H1 (cell line): Measurements from ENCODE around the gene SLC9A7. TPM values are rescaled to one million over a fixed set of nuclear protein-coding genes. Genes with fewer than 3 reads are reported as not detected.

Source experiments
- CTCF ChIA-PET: fragments of 300-600 bp; sonication (Branson Sonifier 250); formaldehyde crosslinking; loops from one replicate; lab custom pipeline; 2021; ENCODE audit not compliant: partially characterized antibody; lab: Charles Lee
- POLR2A ChIA-PET: fragments of 300-600 bp; sonication (Branson Sonifier 250); formaldehyde crosslinking; loops from one replicate; lab custom pipeline; 2021; ENCODE audit warnings: inconsistent platforms; ENCODE audit not compliant: partially characterized antibody; lab: Charles Lee
- DNase-seq, 2 experiments: peaks; one replicate each; pipeline versions ENCODE4 v3.0.0 to v3.0.0-alpha.2; 2010 to 2022; ENCODE audit warnings: low spot score in 2 of 2, low read depth in 1 of 2, mixed read lengths in 1 of 2
- FAIRE-seq: peaks from 2 replicates; lab custom pipeline; 2011; peaks lifted over from hg19 to GRCh38; lab: Jason Lieb, UNC
- H2AFZ ChIP-seq: 2 replicates; pipeline ENCODE4 v1.8.1; 2012; ENCODE audit warnings: low read length, inconsistent platforms
- H2AK5ac ChIP-seq: 2 replicates; pipeline ENCODE4 v1.6.1; 2013; ENCODE audit warnings: low read depth, low read length
- H2BK120ac ChIP-seq: replicated peaks from 2 replicates; pipeline ENCODE3; 2013; ENCODE audit warnings: low read depth, low read length, inconsistent platforms
- H2BK12ac ChIP-seq: 2 replicates; pipeline ENCODE4 v1.6.1; 2013; ENCODE audit warnings: low read depth, low read length
- H2BK15ac ChIP-seq: 2 replicates; pipeline ENCODE4 v1.6.1; 2013; ENCODE audit warnings: low read length
- H2BK20ac ChIP-seq: 2 replicates; pipeline ENCODE4 v1.6.1; 2013; ENCODE audit warnings: low read length
- H2BK5ac ChIP-seq: 2 replicates; pipeline ENCODE4 v1.6.1; 2013; ENCODE audit warnings: low read depth, low read length
- H3K14ac ChIP-seq: 2 replicates; pipeline ENCODE4 v1.6.1; 2013; ENCODE audit warnings: inconsistent platforms; ENCODE audit not compliant: insufficient read length
- H3K18ac ChIP-seq: 2 replicates; pipeline ENCODE4 v1.6.1; 2013; ENCODE audit warnings: low read length; ENCODE audit errors: extremely low read depth
- H3K23ac ChIP-seq: 2 replicates; pipeline ENCODE4 v1.6.1; 2013; ENCODE audit warnings: inconsistent platforms; ENCODE audit not compliant: insufficient read length
- H3K23me2 ChIP-seq: 2 replicates; pipeline ENCODE4 v1.6.1; 2013; ENCODE audit warnings: low read depth, low read length
- H3K27ac ChIP-seq: 2 replicates; pipeline ENCODE4 v1.6.1; 2011; ENCODE audit warnings: low read depth, low read length, inconsistent platforms
- H3K27me3 ChIP-seq, 4 experiments: replicated peaks in 1 of 4; 1 replicate in 1 of 4; 2 replicates in 3 of 4; pipeline versions ENCODE4 v1.6.1 to v1.8.1; 2011 to 2013; ENCODE audit warnings: low read length in 3 of 4, mild to moderate bottlenecking in 3 of 4, inconsistent platforms in 2 of 4, mixed read lengths in 2 of 4, moderate library complexity in 1 of 4; ENCODE audit not compliant: control insufficient read depth in 3 of 4, insufficient read depth in 3 of 4; ENCODE audit errors: extremely low read depth in 1 of 4
- H3K36me3 ChIP-seq, 4 experiments: 2 replicates each; pipeline versions ENCODE4 v1.6.1 to v1.8.1; 2011 to 2013; ENCODE audit warnings: mild to moderate bottlenecking in 4 of 4, low read length in 3 of 4, moderate library complexity in 2 of 4, control low read depth in 1 of 4, inconsistent platforms in 1 of 4; ENCODE audit not compliant: insufficient read depth in 4 of 4, control insufficient read depth in 2 of 4
- H3K4ac ChIP-seq: replicated peaks from 2 replicates; pipeline ENCODE3; 2013; ENCODE audit warnings: low read length, low read depth, mixed read lengths, inconsistent platforms; ENCODE audit not compliant: insufficient read length
- H3K4me1 ChIP-seq, 4 experiments: replicated peaks in 1 of 4; 1 replicate in 1 of 4; 2 replicates in 3 of 4; pipeline versions ENCODE4 v1.6.1 to v1.8.1; 2011 to 2013; ENCODE audit warnings: low read length in 3 of 4, inconsistent platforms in 2 of 4, mixed read lengths in 1 of 4; ENCODE audit not compliant: insufficient read depth in 4 of 4, control insufficient read depth in 3 of 4
- H3K4me2 ChIP-seq, 2 experiments: 2 replicates each; pipeline versions ENCODE4 v1.6.1 to v1.8.1; 2011 to 2013; ENCODE audit warnings: low read depth in 2 of 2, low read length in 2 of 2, control low read depth in 1 of 2, inconsistent platforms in 1 of 2, mild to moderate bottlenecking in 1 of 2; ENCODE audit not compliant: insufficient read depth in 1 of 2
- H3K4me3 ChIP-seq, 4 experiments: fragments of 200-600, 300-600 bp in 1 of 4; sonication (generic), shearing (Covaris generic), sonication (Bioruptor Twin) in 1 of 4; 2 replicates each; pipeline versions ENCODE4 v1.5.1 to v1.8.1; 2011 to 2016; ENCODE audit warnings: low read length in 4 of 4, low read depth in 3 of 4, control low read depth in 2 of 4, inconsistent platforms in 2 of 4, mild to moderate bottlenecking in 2 of 4, mixed read lengths in 1 of 4, moderate library complexity in 1 of 4; ENCODE audit not compliant: insufficient read depth in 2 of 4; ENCODE audit errors: extremely low read depth in 1 of 4
- H3K56ac ChIP-seq: replicated peaks from 2 replicates; pipeline ENCODE3; 2013; ENCODE audit warnings: low read depth, mild to moderate bottlenecking, mixed read lengths, low read length, inconsistent platforms; ENCODE audit not compliant: insufficient read length
- H3K79me1 ChIP-seq: 2 replicates; pipeline ENCODE4 v1.6.1; 2013; ENCODE audit warnings: low read depth, low read length, control low read depth
- H3K79me2 ChIP-seq, 2 experiments: 2 replicates each; pipeline versions ENCODE4 v1.6.1 to v1.8.1; 2012 to 2013; ENCODE audit warnings: low read length in 2 of 2, mild to moderate bottlenecking in 2 of 2, inconsistent platforms in 1 of 2; ENCODE audit not compliant: insufficient read depth in 2 of 2, control insufficient read depth in 1 of 2
- H3K9ac ChIP-seq, 4 experiments: replicated peaks in 1 of 4; 1 replicate in 1 of 4; 2 replicates in 3 of 4; pipeline versions ENCODE4 v1.6.1 to v1.8.1; 2011 to 2013; ENCODE audit warnings: low read depth in 3 of 4, low read length in 3 of 4, control low read depth in 2 of 4, mild to moderate bottlenecking in 2 of 4, moderate library complexity in 2 of 4, inconsistent platforms in 1 of 4; ENCODE audit errors: extremely low read depth in 1 of 4
- H3K9me3 ChIP-seq, 2 experiments: 2 replicates each; pipeline versions ENCODE4 v1.6.1 to v1.8.1; 2012 to 2013; ENCODE audit warnings: mild to moderate bottlenecking in 2 of 2, moderate library complexity in 2 of 2, control low read depth in 1 of 2, inconsistent platforms in 1 of 2, low read depth in 1 of 2, low read length in 1 of 2, mixed read lengths in 1 of 2; ENCODE audit not compliant: insufficient read depth in 2 of 2
- H4K20me1 ChIP-seq, 2 experiments: replicated peaks in 1 of 2; 2 replicates each; pipeline versions ENCODE3 to v1.8.1; 2011 to 2013; ENCODE audit warnings: inconsistent platforms in 2 of 2, low read length in 2 of 2, mild to moderate bottlenecking in 1 of 2; ENCODE audit not compliant: insufficient read depth in 2 of 2, control insufficient read depth in 1 of 2
- H4K5ac ChIP-seq: 2 replicates; pipeline ENCODE4 v1.6.1; 2013; ENCODE audit warnings: low read length, low read depth, mixed read lengths, inconsistent platforms; ENCODE audit not compliant: insufficient read length
- H4K8ac ChIP-seq: 2 replicates; pipeline ENCODE4 v1.8.0; 2013; ENCODE audit warnings: mild to moderate bottlenecking, moderate library complexity, low read length, inconsistent platforms; ENCODE audit not compliant: insufficient read depth; ENCODE audit errors: extremely low read depth
- H4K91ac ChIP-seq: replicated peaks from 2 replicates; pipeline ENCODE3; 2013; ENCODE audit warnings: low read length, mixed read lengths, inconsistent platforms; ENCODE audit not compliant: insufficient read length
- CEBPB ChIP-seq: IDR thresholded peaks from 2 replicates; pipeline ENCODE4 v1.6.1; 2012; ENCODE audit warnings: low read depth, low read length
- RBBP5 ChIP-seq: IDR thresholded peaks from 2 replicates; pipeline ENCODE4 v1.7.1; 2012; ENCODE audit warnings: low read depth, mild to moderate bottlenecking, inconsistent platforms, low read length, moderate library complexity, borderline replicate concordance
- WGBS, 2 experiments: shearing (Covaris generic) in 1 of 2; methylation state at CpG; one replicate each; pipeline versions ENCODE4 v1.1.6 to v1.1.7; 2013 to 2015; ENCODE audit warnings: low lambda C conversion rate in 2 of 2, mixed read lengths in 2 of 2, inconsistent platforms in 1 of 2, low coverage in 1 of 2, missing lambda C conversion rate in 1 of 2; ENCODE audit not compliant: insufficient replicate concordance in 2 of 2, insufficient coverage in 1 of 2, insufficient read length in 1 of 2; ENCODE audit errors: extremely low coverage in 1 of 2, missing lambda C conversion rate in 1 of 2; 5-methylcytosine and 5-hydroxymethylcytosine counted together
- polyA plus RNA-seq, 7 experiments: library from polyadenylated mRNA; depleted of rRNA in 3 of 7; stranded (reverse) in 5 of 7; unstranded in 2 of 7; fragments of >200 nt in 5 of 7; fragments of 200-250 nt in 2 of 7; gene quantifications; 1 replicate in 5 of 7; 2 replicates in 1 of 7; 4 replicates in 1 of 7; pipeline versions ENCODE4 v1.2.1 to v1.2.3, GENCODE V29; 2011 to 2013; ENCODE audit warnings: missing spikeins in 2 of 7, mixed read lengths in 2 of 7
- total RNA-seq: library from RNA; stranded (reverse); fragmentation: NEBNext Ultra II Directional; extraction: Animal tissue kit (Norgen Biotek cat#: 25700); gene quantifications from 2 replicates; pipeline ENCODE4 v1.2.1, GENCODE V29; 2021

Gene SLC9A7
- total and polyA plus RNA-seq, 2 of the 8 experiments (the other 6 are each of a cell fraction or from before 2014, with no cell fraction given): 6.7 to 17.2 TPM

DNA sequence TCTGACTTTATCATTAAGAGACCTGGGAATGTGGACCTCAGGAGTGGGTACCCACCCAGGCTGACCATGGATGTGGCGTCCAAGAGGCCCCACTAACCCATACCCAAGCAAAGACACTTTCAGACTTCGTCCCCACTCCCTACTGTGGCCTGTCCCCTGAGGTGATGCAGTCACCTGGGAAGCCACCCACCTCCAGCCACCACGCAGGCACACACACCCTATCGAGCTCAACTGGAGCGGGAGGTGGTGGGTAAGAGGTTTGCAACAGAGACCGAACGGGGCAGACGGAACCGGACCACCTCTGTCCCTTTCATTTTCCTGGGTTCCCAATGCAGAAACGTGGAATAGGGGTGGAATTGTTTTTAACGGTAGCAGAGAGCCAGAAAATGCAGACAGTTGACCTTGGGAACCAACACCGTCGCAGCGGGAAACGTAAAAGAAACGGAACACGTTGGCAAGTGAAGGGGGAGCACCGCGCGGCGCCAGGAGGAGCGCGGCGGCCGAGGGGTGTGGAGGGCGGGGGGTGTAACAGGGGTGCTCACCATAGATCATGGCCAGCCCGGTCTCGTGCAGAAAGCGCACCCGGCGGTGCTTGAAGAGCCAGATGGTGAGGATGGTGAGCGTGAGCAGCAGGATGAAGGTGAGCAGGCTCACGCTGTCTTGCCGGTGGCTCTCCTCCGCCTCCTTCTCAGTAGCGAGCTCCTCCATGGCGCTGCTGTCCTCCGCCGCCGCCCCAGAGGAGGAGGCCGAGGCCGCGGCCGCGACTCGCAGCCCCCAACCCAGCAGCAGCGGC is 559 bp downstream of the SLC9A7 start:
- Histone ChIP-seq H3K4me1 (peaks cover 2 to 16% (median 10%) of the 10 kb centered on the region in 4 experiments; a peak in 6 of 7 replicates), H2BK12ac (peak overlapping the region; percentile 50; the same call in 1 of the 2 replicates), H4K91ac (no peak overlapping the region), H3K14ac (no peak overlapping the region), H2BK20ac (no peak overlapping the region), H3K23me2 (peaks cover 4% of the 10 kb centered on the region; the same call in 1 of the 2 replicates), H2BK15ac (0 out of 2 replicates have a peak overlapping the region, but pooled peaks have one; percentile 46), H2AK5ac (no peak overlapping the region), H3K23ac (no peak overlapping the region), H2BK5ac (no peak overlapping the region), H3K9me3 (no peaks in the 10 kb centered on the region), H3K4ac (no peak overlapping the region), H3K18ac (peak overlapping the region; percentile 4), H4K20me1 (peaks cover 0 to 1% of the 10 kb centered on the region in 2 experiments), H3K27ac (no peak overlapping the region), H3K36me3 (no peaks in the 10 kb centered on the region), H3K4me2 (peak overlapping the region; percentile 79 to 97)
- FAIRE-seq: no peak
- CTCF ChIA-PET: interaction anchor here (0.8 to 1.0 kb wide), 4 partner anchors 8 to 58 kb away, joined by 3 to 4 read pairs (median 4); no protein-coding TSS in a partner anchor
- TF ChIP-seq CEBPB (no peak), RBBP5 (0 out of 2 replicates have a peak, but pooled peaks have one; percentile 2)
- TF ChIP-seq, all 59 proteins: peak for 1
- Histone ChIP-seq H2AFZ (0 out of 2 replicates have a peak overlapping the region, but pooled peaks have one; percentile 4), H3K56ac (no peak overlapping the region), H3K9ac (peak overlapping the region in 3 of 4 experiments; percentile 30 to 63 (median 42); a peak in 5 of 7 replicates), H4K8ac (no peak overlapping the region; the same call in 1 of the 2 replicates), H3K79me1 (peaks cover 3% of the 10 kb centered on the region; the same call in 1 of the 2 replicates), H2BK120ac (no peak overlapping the region), H4K5ac (no peak overlapping the region), H3K79me2 (peaks cover 0 to 33% of the 10 kb centered on the region in 2 experiments; a peak in 3 of 4 replicates), H3K27me3 (no peaks in the 10 kb centered on the region; a peak in 1 of 7 replicates), H3K4me3 (peak overlapping the region; percentile 61 to 79 (median 73))
- WGBS, 2 experiments: 2% methylated on average over 15 of the region's 47 CpGs; no CpG with 5 or more reads in 1 of the 2 experiments
- peak in 1 of 2 experiments; percentile 48 for DNase-seq
- POLR2A ChIA-PET: interaction anchor here (0.6 kb wide), 1 partner anchor 852 kb away, joined by 3 read pairs; no protein-coding TSS in a partner anchor
